Mucosa of stomach (tissue), 1 donor: ENCODE measurements around the gene SOX6.
"Not testable (repeated sequence)": the region's sequence is repeated elsewhere in the genome, so short reads cannot be mapped to it uniquely, and the experiment has no call there.

Experiments
- H3K27me3 ChIP-seq: one replicate; pipeline ENCODE4 v1.7.0; 2013; ENCODE audit warnings: mild to moderate bottlenecking, low read length; ENCODE audit not compliant: control insufficient read depth, insufficient read depth
- H3K36me3 ChIP-seq: one replicate; pipeline ENCODE4 v1.7.0; 2013; ENCODE audit warnings: low read length; ENCODE audit not compliant: control insufficient read depth, insufficient read depth
- H3K4me1 ChIP-seq: one replicate; pipeline ENCODE4 v1.7.0; 2013; ENCODE audit warnings: mild to moderate bottlenecking, low read length; ENCODE audit not compliant: control insufficient read depth, insufficient read depth
- H3K4me3 ChIP-seq: one replicate; pipeline ENCODE4 v1.7.0; 2013; ENCODE audit warnings: low read length
- H3K9ac ChIP-seq: one replicate; pipeline ENCODE4 v1.7.0; 2013; ENCODE audit warnings: mild to moderate bottlenecking, low read length, moderate library complexity
- H3K9me3 ChIP-seq: one replicate; pipeline ENCODE4 v1.7.0; 2013; ENCODE audit warnings: mild to moderate bottlenecking, low read length, moderate library complexity; ENCODE audit not compliant: control insufficient read depth
- donor health status: Pancreatic carcinoma.

Gene SOX6

DNA sequence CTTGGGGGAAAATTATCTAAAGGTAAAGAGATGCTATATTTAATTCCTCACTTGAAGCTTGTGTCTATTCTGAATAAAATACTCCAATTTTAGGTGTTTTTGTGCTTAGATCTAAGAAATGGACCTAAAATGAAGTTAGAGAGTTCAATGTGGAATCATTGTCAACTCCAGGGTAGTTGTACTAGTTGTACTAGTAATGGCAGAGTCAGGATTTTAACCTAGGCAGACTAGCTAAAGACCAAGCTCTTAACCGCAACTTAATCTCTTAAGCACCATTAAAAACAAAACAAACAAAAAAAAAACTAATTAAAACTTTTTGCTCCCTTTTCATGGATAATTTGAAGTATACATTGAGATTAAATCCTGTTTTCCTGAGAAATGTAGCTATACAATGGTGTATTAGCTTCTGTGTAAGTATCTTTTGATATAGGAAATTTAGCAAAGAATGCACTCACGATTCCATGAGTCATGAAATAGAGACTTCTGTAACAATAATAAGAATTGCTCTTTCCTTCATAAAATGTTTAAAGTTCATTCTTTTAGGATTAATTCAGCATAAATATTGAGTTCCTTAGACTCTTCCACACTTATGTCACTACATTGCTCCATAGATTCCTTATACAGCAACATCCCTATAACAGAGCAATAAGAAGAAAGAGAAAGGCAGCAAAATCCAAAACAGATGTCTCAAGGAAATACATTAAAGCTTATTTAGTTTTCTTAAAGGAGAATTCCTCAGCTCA is 26.5 kb upstream of the SOX6 start:
- Histone ChIP-seq H3K36me3 (no peaks in the 10 kb centered on the region), H3K9ac (no peak overlapping the region), H3K4me1 (no peaks in the 10 kb centered on the region), H3K9me3 (no peaks in the 10 kb centered on the region), H3K4me3 (no peak overlapping the region), H3K27me3 (no peaks in the 10 kb centered on the region)

DNA sequence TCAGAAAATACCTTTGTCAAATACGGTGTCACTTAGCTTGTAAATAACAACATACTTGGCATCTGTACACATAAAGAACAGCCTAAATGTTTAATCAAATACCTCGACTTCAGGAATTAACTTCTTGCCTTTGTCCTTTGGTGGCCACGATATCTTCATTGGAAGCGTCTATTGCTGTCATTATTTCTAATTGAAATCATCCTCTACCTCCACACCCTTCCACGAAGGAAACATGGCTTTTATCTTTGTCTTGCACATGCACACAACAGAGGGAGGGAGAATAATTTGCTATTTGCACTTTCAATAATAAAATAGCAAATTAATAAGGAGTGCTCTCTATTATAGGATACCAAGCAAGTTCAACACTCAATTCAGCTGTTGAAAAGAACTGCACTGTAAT is 25.8 kb upstream of the SOX6 start:
- no peaks in the 10 kb centered on the region for H3K36me3 ChIP-seq
- no peak overlapping the region for H3K9ac ChIP-seq
- H3K4me3 ChIP-seq = no peak overlapping the region
- H3K27me3 ChIP-seq = no peaks in the 10 kb centered on the region
- no peaks in the 10 kb centered on the region for H3K9me3 ChIP-seq
- H3K4me1 ChIP-seq = no peaks in the 10 kb centered on the region

DNA sequence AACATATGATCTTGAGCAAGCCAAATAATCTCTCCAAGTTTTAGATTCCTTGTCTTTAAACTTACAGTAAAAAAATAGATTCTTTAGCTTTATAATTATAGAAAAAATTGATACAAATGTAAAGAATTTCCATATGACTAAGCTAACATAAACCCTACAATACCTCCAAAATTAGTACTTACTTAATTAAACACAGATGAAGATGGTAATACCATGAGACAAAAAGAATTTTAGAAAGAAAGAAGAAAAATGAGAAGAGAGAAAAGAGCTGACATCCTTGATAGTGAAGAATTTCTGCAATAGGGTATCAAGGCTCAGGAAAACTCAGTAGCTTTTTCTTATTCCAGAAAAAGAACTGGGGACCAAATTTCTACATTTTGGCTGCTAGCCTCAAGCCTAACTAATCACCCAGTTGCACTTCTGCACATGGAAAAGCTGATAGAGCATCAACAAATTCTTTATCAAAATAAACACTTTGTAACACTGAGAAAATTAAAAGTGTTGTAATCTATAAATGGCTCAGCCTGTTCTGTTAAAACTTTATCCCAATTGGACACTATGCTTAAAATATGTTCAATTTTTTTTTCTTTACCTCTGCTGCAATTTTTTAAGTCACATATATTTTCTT is 24.7 kb upstream of the SOX6 start:
- no peaks in the 10 kb centered on the region for H3K36me3 ChIP-seq
- H3K9me3 ChIP-seq = no peaks in the 10 kb centered on the region
- no peak overlapping the region for H3K9ac ChIP-seq
- no peaks in the 10 kb centered on the region for H3K27me3 ChIP-seq
- no peaks in the 10 kb centered on the region for H3K4me1 ChIP-seq
- no peak overlapping the region for H3K4me3 ChIP-seq

DNA sequence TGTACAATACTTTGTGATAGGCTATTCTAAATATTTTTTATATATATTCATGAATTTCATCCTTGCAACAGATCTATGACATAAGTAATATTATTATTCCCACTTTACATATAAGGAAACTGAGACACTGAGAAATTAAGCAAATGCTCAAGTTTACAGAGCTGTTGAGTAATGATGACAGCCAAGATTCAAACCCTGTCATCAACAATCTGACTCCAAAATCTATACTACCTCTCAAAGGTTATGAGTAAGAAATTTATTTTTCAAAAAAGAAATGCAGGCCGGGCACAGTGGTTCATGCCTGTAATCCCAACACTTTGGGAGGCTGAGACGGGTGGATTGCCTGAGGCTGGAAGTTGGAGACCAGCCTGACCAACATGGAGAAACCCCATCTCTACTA is 22.6 kb upstream of the SOX6 start:
- Histone ChIP-seq H3K9me3 (no peaks in the 10 kb centered on the region), H3K4me1 (no peaks in the 10 kb centered on the region), H3K36me3 (no peaks in the 10 kb centered on the region), H3K9ac (no peak overlapping the region), H3K27me3 (no peaks in the 10 kb centered on the region), H3K4me3 (no peak overlapping the region)

DNA sequence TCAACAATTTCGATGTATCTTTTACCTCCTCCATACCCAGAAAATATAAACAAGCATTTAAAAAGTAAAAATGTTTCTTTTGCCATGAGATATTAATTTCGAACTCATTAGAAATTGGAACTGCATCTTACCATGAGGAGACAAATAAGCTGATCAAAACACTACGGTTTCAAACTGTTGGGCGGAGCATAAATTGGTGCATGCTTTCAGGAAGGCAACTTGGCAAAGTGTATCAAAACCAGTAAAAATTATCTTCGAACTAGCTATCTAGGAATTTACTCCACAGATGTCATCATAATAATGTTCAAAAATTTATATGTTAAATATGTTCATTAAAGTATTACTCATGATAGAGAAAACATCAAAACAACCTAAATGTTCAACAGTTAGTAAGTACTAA is 21.4 kb upstream of the SOX6 start:
- H3K27me3 ChIP-seq = no peaks in the 10 kb centered on the region
- no peaks in the 10 kb centered on the region for H3K4me1 ChIP-seq
- H3K4me3 ChIP-seq = no peak overlapping the region
- H3K36me3 ChIP-seq = no peaks in the 10 kb centered on the region
- H3K9ac ChIP-seq = no peak overlapping the region
- H3K9me3 ChIP-seq = no peaks in the 10 kb centered on the region

DNA sequence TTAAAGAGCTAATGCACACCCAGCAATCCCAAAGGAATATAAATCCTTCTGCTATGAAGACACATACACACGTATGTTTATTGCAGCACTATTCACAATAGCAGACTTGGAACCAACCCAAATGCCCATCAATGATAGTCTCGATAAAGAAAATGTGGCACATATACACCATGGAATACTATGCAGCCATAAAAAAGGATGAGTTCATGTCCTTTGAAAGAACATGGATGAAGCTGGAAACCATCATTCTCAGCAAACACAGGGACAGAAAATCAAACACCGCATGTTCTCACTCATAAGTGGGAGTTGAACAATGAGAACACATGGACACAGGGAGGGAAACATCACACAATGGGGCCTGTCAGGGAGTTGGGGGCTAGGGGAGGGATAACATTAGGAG is 19.3 kb upstream of the SOX6 start:
- H3K9me3 ChIP-seq, H3K4me3 ChIP-seq, H3K27me3 ChIP-seq, H3K4me1 ChIP-seq, H3K36me3 ChIP-seq, H3K9ac ChIP-seq: not testable (repeated sequence)

DNA sequence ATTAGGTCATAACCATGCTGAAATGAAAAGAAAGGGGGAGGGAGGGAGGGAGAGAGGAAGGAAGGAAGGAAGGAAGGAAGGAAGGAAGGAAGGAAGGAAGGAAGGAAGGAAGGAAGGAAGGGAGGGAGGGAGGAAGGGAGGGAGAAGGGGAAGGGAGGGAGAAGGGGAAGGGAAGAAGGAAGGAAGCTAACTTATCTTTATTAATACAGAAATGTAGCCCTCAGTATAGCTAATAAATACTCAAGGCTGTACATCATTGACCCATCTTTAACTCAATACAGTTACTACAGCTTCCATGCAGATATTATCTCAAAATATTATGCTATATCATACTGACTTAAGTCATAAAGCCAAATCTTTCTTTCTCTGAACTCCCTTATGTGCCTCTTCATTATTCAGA is 17.4 kb upstream of the SOX6 start:
- no peak overlapping the region for H3K4me3 ChIP-seq
- no peaks in the 10 kb centered on the region for H3K36me3 ChIP-seq
- no peaks in the 10 kb centered on the region for H3K4me1 ChIP-seq
- no peaks in the 10 kb centered on the region for H3K9me3 ChIP-seq
- H3K27me3 ChIP-seq = no peaks in the 10 kb centered on the region
- H3K9ac ChIP-seq = no peak overlapping the region

DNA sequence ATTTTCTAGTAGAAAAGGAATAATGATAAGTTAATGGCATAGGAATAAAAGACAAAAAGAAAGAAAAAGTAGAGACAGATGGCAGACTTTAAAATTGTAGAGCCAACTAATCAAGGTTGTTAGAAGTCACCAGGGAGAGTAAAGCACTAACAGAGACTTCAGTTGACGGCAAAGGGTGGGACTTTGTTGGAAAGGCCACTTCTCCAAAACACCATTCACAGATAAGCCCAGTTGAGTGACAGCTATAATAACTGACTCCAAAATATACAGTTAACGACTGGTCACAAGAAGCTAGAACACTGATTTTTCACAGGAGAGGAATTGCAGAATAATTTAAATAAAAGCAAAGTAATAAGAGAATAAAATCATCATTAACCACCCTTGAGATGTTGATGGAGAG is 16.0 kb upstream of the SOX6 start:
- H3K4me1 ChIP-seq = no peaks in the 10 kb centered on the region
- H3K9ac ChIP-seq = no peak overlapping the region
- H3K27me3 ChIP-seq = no peaks in the 10 kb centered on the region
- H3K4me3 ChIP-seq = no peak overlapping the region
- H3K36me3 ChIP-seq = no peaks in the 10 kb centered on the region
- no peaks in the 10 kb centered on the region for H3K9me3 ChIP-seq

DNA sequence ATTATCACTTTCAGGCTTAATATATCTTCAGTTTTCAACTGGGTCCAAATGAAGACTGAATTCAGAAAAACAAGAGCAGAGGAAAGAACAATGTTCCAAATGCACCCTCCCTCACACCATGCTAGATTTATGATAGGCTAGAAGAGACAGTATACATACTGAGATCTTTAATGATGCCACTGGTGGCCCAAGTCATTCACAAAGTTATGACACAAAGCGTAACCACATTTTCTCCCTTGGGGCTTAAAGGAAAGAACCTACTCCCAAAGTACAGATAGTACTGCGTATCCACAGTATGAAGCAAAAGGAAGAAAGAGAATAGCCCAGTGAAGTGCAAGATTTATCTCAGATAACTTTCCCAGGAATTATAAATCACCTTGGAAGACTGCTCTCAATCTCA is 10.9 kb upstream of the SOX6 start:
- Histone ChIP-seq H3K4me3 (no peak overlapping the region), H3K9ac (no peak overlapping the region), H3K9me3 (no peaks in the 10 kb centered on the region), H3K36me3 (no peaks in the 10 kb centered on the region), H3K27me3 (no peaks in the 10 kb centered on the region), H3K4me1 (no peaks in the 10 kb centered on the region)

DNA sequence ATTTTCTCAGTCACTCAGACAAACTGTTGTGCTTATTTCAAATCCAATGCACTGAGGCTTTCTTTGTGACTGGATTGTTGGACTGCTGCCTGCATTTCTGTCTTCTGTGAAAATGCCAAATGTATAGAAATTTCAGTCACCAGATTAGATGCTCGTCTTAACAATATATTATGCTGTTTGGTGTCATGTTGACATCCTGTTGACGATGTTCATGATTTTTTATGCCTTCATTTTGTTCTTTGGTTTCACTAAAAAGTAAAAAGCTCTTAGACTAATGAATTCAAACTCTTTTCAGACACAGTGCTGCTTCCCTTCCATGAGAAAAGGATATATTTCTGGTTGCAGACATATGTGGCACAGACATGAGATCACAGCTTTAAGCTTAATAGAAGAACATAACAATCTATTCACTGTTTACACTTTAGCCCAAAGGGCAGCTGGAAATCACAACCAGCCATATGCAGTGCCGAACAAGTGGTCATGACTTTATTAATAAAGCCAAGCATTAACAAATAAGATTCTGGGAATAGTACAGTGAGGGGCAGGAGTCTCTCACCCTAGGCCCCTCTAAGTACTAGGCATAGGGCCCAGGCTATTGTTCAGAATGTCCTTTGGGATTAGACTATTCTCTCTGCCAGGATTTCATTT is 9.4 kb upstream of the SOX6 start:
- Histone ChIP-seq H3K9ac (no peak overlapping the region), H3K4me3 (no peak overlapping the region), H3K36me3 (no peaks in the 10 kb centered on the region), H3K4me1 (no peaks in the 10 kb centered on the region), H3K9me3 (no peaks in the 10 kb centered on the region), H3K27me3 (no peaks in the 10 kb centered on the region)

DNA sequence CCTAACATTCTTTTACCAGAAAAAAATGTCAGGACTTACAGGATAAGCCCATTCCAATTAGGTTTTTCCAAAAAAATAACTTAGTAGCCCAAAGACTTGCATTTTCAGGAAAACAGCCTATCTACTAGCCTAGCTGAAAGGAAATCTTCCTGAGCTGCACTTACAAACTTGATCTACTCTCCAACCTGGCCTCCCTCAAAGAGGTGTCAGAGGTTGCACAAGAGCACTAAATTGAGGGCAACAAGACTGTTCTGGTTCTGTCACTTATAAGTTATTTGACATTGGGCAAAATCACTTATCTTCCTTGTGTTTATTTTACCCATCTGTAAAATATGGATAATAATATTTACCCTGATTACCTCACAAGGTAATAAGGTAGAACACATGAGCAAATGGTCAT is 7.9 kb upstream of the SOX6 start:
- Histone ChIP-seq H3K4me3 (no peak overlapping the region), H3K9ac (no peak overlapping the region), H3K4me1 (no peaks in the 10 kb centered on the region), H3K9me3 (no peaks in the 10 kb centered on the region), H3K36me3 (no peaks in the 10 kb centered on the region), H3K27me3 (no peaks in the 10 kb centered on the region)

DNA sequence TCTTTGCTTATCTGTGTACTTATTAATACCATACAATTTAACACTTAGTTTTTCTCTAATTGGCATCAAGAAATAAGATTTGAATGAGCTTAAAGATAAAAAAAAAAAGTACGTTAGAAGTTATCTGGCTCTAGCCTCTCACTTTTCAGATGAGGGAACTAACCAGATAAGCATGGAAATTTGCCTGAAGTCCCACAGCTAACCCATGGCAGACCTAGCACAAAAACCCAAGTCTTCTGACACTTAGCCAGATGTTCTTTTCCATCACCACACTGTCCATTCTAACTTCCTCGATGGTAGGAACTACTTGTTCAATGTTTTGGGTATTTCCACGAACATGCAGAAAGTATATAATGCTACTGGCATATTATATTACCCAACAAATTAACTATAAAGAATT is 7.4 kb upstream of the SOX6 start:
- H3K36me3 ChIP-seq = no peaks in the 10 kb centered on the region
- no peaks in the 10 kb centered on the region for H3K9me3 ChIP-seq
- H3K27me3 ChIP-seq = no peaks in the 10 kb centered on the region
- no peaks in the 10 kb centered on the region for H3K4me1 ChIP-seq
- no peak overlapping the region for H3K9ac ChIP-seq
- H3K4me3 ChIP-seq = no peak overlapping the region
